Astrocyte (in vitro differentiated cells and primary cell): ENCODE data around the gene COL5A3. TPM values are rescaled to one million over a fixed set of nuclear protein-coding genes. Genes with fewer than 3 reads are reported as not detected.
"Not testable (repeated sequence)": the region's sequence is repeated elsewhere in the genome, so short reads cannot be mapped to it uniquely, and the experiment has no call there.

Experiments used
- DNase-seq: peaks from one replicate; pipeline ENCODE4 v3.0.0-alpha.2; 2010; ENCODE audit warnings: low read depth
- FAIRE-seq: peaks from 2 replicates; lab custom pipeline; 2011; peaks lifted over from hg19 to GRCh38; lab: Jason Lieb, UNC
- H2AFZ ChIP-seq: 2 replicates; pipeline ENCODE4 v1.6.0; 2012; ENCODE audit warnings: low read depth, low read length, inconsistent platforms
- H3K27ac ChIP-seq: 2 replicates; pipeline ENCODE4 v1.5.1; 2011; ENCODE audit warnings: low read depth, low read length, inconsistent platforms
- H3K27me3 ChIP-seq: 2 replicates; pipeline ENCODE4 v1.6.0; 2011; ENCODE audit warnings: low read length, inconsistent platforms; ENCODE audit not compliant: insufficient read depth
- H3K36me3 ChIP-seq: 2 replicates; pipeline ENCODE4 v1.5.1; 2011; ENCODE audit warnings: low read length, inconsistent platforms; ENCODE audit not compliant: insufficient read depth
- H3K4me1 ChIP-seq: 2 replicates; pipeline ENCODE4 v1.5.1; 2011; ENCODE audit warnings: low read length, inconsistent platforms; ENCODE audit not compliant: insufficient read depth
- H3K4me2 ChIP-seq: 2 replicates; pipeline ENCODE4 v1.6.0; 2012; ENCODE audit warnings: low read length, inconsistent platforms
- H3K4me3 ChIP-seq: 2 replicates; pipeline ENCODE4 v1.5.1; 2011; ENCODE audit warnings: low read depth, mild to moderate bottlenecking, low read length, inconsistent platforms; ENCODE audit not compliant: insufficient read depth
- H3K79me2 ChIP-seq: 2 replicates; pipeline ENCODE4 v1.6.0; 2012; ENCODE audit warnings: mild to moderate bottlenecking, low read length, inconsistent platforms; ENCODE audit not compliant: insufficient read depth
- H3K9ac ChIP-seq: 2 replicates; pipeline ENCODE4 v1.6.0; 2012; ENCODE audit warnings: mild to moderate bottlenecking, low read length, inconsistent platforms
- H3K9me3 ChIP-seq: 2 replicates; pipeline ENCODE4 v1.5.1; 2012; ENCODE audit warnings: low read depth, mild to moderate bottlenecking, low read length, inconsistent platforms; ENCODE audit not compliant: insufficient read depth
- H4K20me1 ChIP-seq: 2 replicates; pipeline ENCODE4 v1.6.0; 2012; ENCODE audit warnings: low read length, inconsistent platforms; ENCODE audit not compliant: insufficient read depth
- H3K27ac Mint-ChIP-seq: one replicate; pipeline ENCODE4 v1.8.0; 2021; ENCODE audit warnings: mild to moderate bottlenecking, mixed read lengths; ENCODE audit not compliant: unreplicated experiment
- H3K27me3 Mint-ChIP-seq: one replicate; pipeline ENCODE4 v1.8.0; 2021; ENCODE audit warnings: low read depth, mixed read lengths; ENCODE audit not compliant: unreplicated experiment
- H3K36me3 Mint-ChIP-seq: one replicate; pipeline ENCODE4 v1.8.0; 2021; ENCODE audit warnings: low read depth, mixed read lengths; ENCODE audit not compliant: unreplicated experiment
- H3K4me1 Mint-ChIP-seq: one replicate; pipeline ENCODE4 v1.8.0; 2021; ENCODE audit warnings: low read depth, mixed read lengths; ENCODE audit not compliant: unreplicated experiment
- H3K4me3 Mint-ChIP-seq: one replicate; pipeline ENCODE4 v1.8.0; 2021; ENCODE audit warnings: mild to moderate bottlenecking, moderate library complexity, mixed read lengths; ENCODE audit not compliant: unreplicated experiment
- H3K9me3 Mint-ChIP-seq: one replicate; pipeline ENCODE4 v1.8.0; 2021; ENCODE audit warnings: mild to moderate bottlenecking, mixed read lengths; ENCODE audit not compliant: unreplicated experiment
- CTCF ChIP-seq: IDR thresholded peaks from 2 replicates; pipeline ENCODE4 v1.5.1; 2011; ENCODE audit warnings: low read depth, mild to moderate bottlenecking, inconsistent platforms, low read length, moderate library complexity; ENCODE audit not compliant: insufficient read depth
- EZH2 ChIP-seq: IDR thresholded peaks from 2 replicates; pipeline ENCODE4 v1.6.1; 2012; ENCODE audit warnings: mild to moderate bottlenecking, low read length, inconsistent platforms; ENCODE audit not compliant: insufficient read depth
- total RNA-seq: library from RNA; stranded (reverse); gene quantifications from 2 replicates; pipeline ENCODE4 v1.2.1, GENCODE V29; 2021

The COL5A3 gene
- total RNA-seq, 1 donor from 2014 or later = 22.2 TPM

- no peaks in the 10 kb centered on the region for H4K20me1 ChIP-seq
- no peak for TF ChIP-seq EZH2
- no peak for TF ChIP-seq CTCF
- no peaks in the 10 kb centered on the region for H3K36me3 ChIP-seq
- H2AFZ ChIP-seq = no peak overlapping the region
- H3K4me2 ChIP-seq = no peak overlapping the region
- H3K79me2 ChIP-seq = no peaks in the 10 kb centered on the region
- no peak overlapping the region for H3K4me3 ChIP-seq
- Mint-ChIP-seq H3K4me1 (peaks cover 3% of the 10 kb centered on the region), H3K4me3 (no peak overlapping the region), H3K36me3 (peaks cover 3% of the 10 kb centered on the region), H3K9me3 (no peaks in the 10 kb centered on the region), H3K27ac (peak overlapping the region; percentile 58), H3K27me3 (peaks cover 15% of the 10 kb centered on the region)
- H3K9ac ChIP-seq = no peak overlapping the region
- H3K27me3 ChIP-seq = peaks cover 20% of the 10 kb centered on the region
- H3K9me3 ChIP-seq = no peaks in the 10 kb centered on the region
- H3K4me1 ChIP-seq = peaks cover 16% of the 10 kb centered on the region
- no peak overlapping the region for H3K27ac ChIP-seq
- FAIRE-seq = no peak
- DNase-seq = no peak
Measured at GRCh38 chr19:9932835-9933234, 77.5 kb downstream of the COL5A3 start.

- no peaks in the 10 kb centered on the region for H3K9me3 Mint-ChIP-seq
- Histone ChIP-seq H4K20me1 (no peaks in the 10 kb centered on the region), H3K79me2 (no peaks in the 10 kb centered on the region), H3K4me3 (no peak overlapping the region), H2AFZ (no peak overlapping the region), H3K9ac (no peak overlapping the region), H3K27me3 (peaks cover 15% of the 10 kb centered on the region), H3K27ac (no peak overlapping the region), H3K9me3 (no peaks in the 10 kb centered on the region), H3K4me2 (no peak overlapping the region), H3K4me1 (peaks cover 16% of the 10 kb centered on the region), H3K36me3 (no peaks in the 10 kb centered on the region)
- H3K4me3 Mint-ChIP-seq = no peak overlapping the region
- no peak for FAIRE-seq
- peaks cover 5% of the 10 kb centered on the region for H3K36me3 Mint-ChIP-seq
- TF ChIP-seq CTCF (no peak), EZH2 (no peak)
- DNase-seq = no peak
- peaks cover 3% of the 10 kb centered on the region for H3K4me1 Mint-ChIP-seq
- H3K27ac Mint-ChIP-seq = no peak overlapping the region
- peaks cover 8% of the 10 kb centered on the region for H3K27me3 Mint-ChIP-seq
Measured at GRCh38 chr19:9931629-9932028, 78.7 kb downstream of the COL5A3 start.

GRCh38 chr19:9923440-9923839 is 86.9 kb downstream of the COL5A3 start:
- Histone ChIP-seq H3K4me2 (no peak overlapping the region), H2AFZ (no peak overlapping the region), H3K79me2 (no peaks in the 10 kb centered on the region), H3K9ac (no peak overlapping the region), H3K9me3 (no peaks in the 10 kb centered on the region), H3K27ac (no peak overlapping the region), H3K4me1 (no peaks in the 10 kb centered on the region), H3K36me3 (no peaks in the 10 kb centered on the region), H3K4me3 (no peak overlapping the region), H4K20me1 (no peaks in the 10 kb centered on the region), H3K27me3 (no peaks in the 10 kb centered on the region)
- Mint-ChIP-seq H3K9me3 (peaks cover 2% of the 10 kb centered on the region), H3K36me3 (peaks cover 2% of the 10 kb centered on the region), H3K4me1 (no peaks in the 10 kb centered on the region), H3K27ac (no peak overlapping the region), H3K27me3 (no peaks in the 10 kb centered on the region), H3K4me3 (no peak overlapping the region)
- DNase-seq (no peak), FAIRE-seq (no peak)
- TF ChIP-seq EZH2 (no peak), CTCF (no peak)

- not testable (repeated sequence) for H3K27me3 Mint-ChIP-seq, FAIRE-seq, H3K4me3 ChIP-seq, H3K4me2 ChIP-seq, H3K9me3 ChIP-seq, H3K27ac ChIP-seq, H2AFZ ChIP-seq, H3K36me3 ChIP-seq, H3K4me3 Mint-ChIP-seq, H3K9ac ChIP-seq, H4K20me1 ChIP-seq, H3K27ac Mint-ChIP-seq, H3K79me2 ChIP-seq, DNase-seq, H3K36me3 Mint-ChIP-seq, H3K4me1 ChIP-seq, H3K27me3 ChIP-seq, H3K9me3 Mint-ChIP-seq, H3K4me1 Mint-ChIP-seq
Measured at GRCh38 chr19:9922782-9923379, 87.4 kb downstream of the COL5A3 start.
